ENCODE results near the gene BLVRB. TPM values are rescaled to one million over a fixed set of nuclear protein-coding genes. Genes with fewer than 3 reads are reported as not detected.
A peak's percentile ranks its signal among the peaks of the same experiment; 100 is the strongest.

Gene BLVRB
- total and polyA plus RNA-seq, 9 of the 15 experiments (the other 6 are each of a cell fraction or from before 2014, with no cell fraction given), result 81.1 to 749 (median 331) TPM

DNA sequence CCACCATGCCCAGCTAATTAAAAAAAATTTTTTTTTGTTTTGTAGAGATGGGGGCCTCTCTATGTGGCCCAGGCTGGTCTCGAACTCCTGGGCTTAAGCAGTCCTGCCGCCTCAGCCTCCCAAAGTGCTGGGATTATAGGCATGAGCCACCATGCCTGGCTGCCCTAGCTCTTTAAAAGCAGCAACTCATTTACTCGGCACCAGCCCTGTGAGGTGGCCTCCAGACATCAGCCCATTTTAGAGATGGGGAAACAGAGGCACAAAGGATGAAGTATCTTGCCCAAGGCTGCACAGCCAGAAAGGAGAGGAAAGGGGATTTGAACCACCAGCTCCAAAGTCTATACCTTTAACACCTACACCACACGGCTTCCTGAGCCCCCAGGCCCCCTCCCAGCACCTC, 52.7 kb downstream of the BLVRB start (continued):
- TF ChIP-seq KDM1A (IDR thresholded peaks at IDR 0.05) (peak; percentile 73 to 91), SMARCA5 (IDR thresholded peaks at IDR 0.05) (peak; percentile 39; the same call in 1 of the 2 replicates)
- TF ChIP-seq, protein P1, sequence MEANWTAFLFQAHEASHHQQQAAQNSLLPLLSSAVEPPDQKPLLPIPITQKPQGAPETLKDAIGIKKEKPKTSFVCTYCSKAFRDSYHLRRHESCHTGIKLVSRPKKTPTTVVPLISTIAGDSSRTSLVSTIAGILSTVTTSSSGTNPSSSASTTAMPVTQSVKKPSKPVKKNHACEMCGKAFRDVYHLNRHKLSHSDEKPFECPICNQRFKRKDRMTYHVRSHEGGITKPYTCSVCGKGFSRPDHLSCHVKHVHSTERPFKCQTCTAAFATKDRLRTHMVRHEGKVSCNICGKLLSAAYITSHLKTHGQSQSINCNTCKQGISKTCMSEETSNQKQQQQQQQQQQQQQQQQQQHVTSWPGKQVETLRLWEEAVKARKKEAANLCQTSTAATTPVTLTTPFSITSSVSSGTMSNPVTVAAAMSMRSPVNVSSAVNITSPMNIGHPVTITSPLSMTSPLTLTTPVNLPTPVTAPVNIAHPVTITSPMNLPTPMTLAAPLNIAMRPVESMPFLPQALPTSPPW (CRISPR knock-in tag; IDR thresholded peaks at IDR 0.05), result no peak

DNA sequence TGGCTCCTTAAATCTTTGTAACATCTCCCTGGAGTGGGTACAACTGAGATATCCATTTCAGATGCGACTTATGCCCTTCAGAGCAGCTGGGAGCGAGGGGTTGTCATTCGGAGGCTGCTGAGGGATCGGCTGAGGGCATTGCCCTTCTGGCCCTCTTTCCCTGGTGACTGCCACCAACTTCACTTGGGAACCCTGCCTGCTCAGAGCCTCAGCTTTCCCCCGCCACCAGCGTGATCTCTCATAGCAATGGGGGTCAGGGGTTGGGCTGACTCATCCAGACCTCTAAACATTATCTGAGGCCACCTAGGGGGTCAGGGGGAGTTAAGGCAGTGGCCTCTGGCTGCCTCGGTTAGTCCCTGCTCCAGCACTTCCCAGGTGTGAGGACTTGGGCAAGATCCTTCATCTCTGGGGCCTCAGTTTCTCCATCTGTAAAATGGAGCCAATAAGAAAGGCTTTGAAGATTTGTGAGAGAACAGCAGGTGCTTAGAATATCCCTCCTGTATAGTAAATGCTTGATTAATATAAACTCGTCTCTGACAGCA, 53.5 kb downstream of the BLVRB start:
- H3K79me2 ChIP-seq (ENCODE audit: control insufficient read depth, insufficient read depth, low read length), result no peaks in the 10 kb centered on the region
- no peak overlapping the region for H3K4me2 ChIP-seq (ENCODE audit: insufficient read depth, low read length)
- peak overlapping the region in 1 of 2 experiments; percentile 18; a peak in 1 of 4 replicates for H3K9ac ChIP-seq (ENCODE audit: insufficient read depth in 1 of 2, low read depth in 2 of 2, low read length in 2 of 2)
- no peaks in the 10 kb centered on the region for H4K20me1 ChIP-seq (replicated peaks; ENCODE audit: control insufficient read depth, insufficient read depth, low read length)
- DNase-seq (ENCODE audit: extremely low read depth in 1 of 4, low spot score in 3 of 4) (peak; percentile 52 to 56 (median 56)), ATAC-seq (no peak), FAIRE-seq (no peak)
- H3K27ac ChIP-seq (ENCODE audit: extremely low read depth, low read depth, low read length), result no peak overlapping the region
- H3K27me3 ChIP-seq (ENCODE audit: control insufficient read depth in 2 of 2, insufficient read depth in 2 of 2, low read length in 2 of 2), result no peaks in the 10 kb centered on the region
- H3K4me3 ChIP-seq, result no peak overlapping the region
- 54% methylated on average over 8 of the region's 8 CpGs for WGBS (ENCODE audit: insufficient coverage, low coverage, missing lambda C conversion rate)
- H3K9me1 ChIP-seq (ENCODE audit: control insufficient read depth, insufficient read depth, low read length), result no peaks in the 10 kb centered on the region
- ChIA-PET CTCF (ENCODE audit: low intra/inter-chr PET ratio) (no interaction called here), POLR2A (interaction anchor here (0.5 to 1.8 kb wide), 5 partner anchors 9 to 14 kb away, joined by 3 to 7 read pairs (median 4); partner anchors contain the start of gene SERTAD1)
- in situ Hi-C loops (cut with MboI), result no loop called here
- no peaks in the 10 kb centered on the region for H3K36me3 ChIP-seq (ENCODE audit: control insufficient read depth, insufficient read depth, low read length)
- intact Hi-C loops (cut with micrococcal nuclease), result no loop called here
- H3K4me1 ChIP-seq (replicated peaks in 1 of 2; ENCODE audit: control insufficient read depth in 2 of 2, insufficient read depth in 2 of 2, low read length in 2 of 2), result peaks cover 28 to 59% of the 10 kb centered on the region in 2 experiments; a peak in 4 of 5 replicates
- H3K9me3 ChIP-seq (replicated peaks; ENCODE audit: control insufficient read depth, insufficient read depth, low read depth, low read length), result no peaks in the 10 kb centered on the region
- BruUV-seq (replicated peaks), result no TSS peak
- no peak overlapping the region for H2AFZ ChIP-seq (ENCODE audit: low read depth, low read length)
- peak; percentile 71 for TF ChIP-seq ZBTB7A (IDR thresholded peaks at IDR 0.05; ENCODE audit: borderline replicate concordance, control insufficient read depth, low read depth, low read length)
- no peak for TF ChIP-seq TGIF2 (CRISPR knock-in tag; IDR thresholded peaks at IDR 0.05)
- peak in 1 of 2 experiments; percentile 81; a peak in 2 of 4 replicates for TF ChIP-seq RCOR1 (IDR thresholded peaks at IDR 0.05; ENCODE audit: borderline replicate concordance in 1 of 2, low read depth in 2 of 2, low read length in 2 of 2)
- TF ChIP-seq ADNP (tag; IDR thresholded peaks at IDR 0.05), result peak; percentile 63; the same call in 1 of the 2 replicates
- peak; percentile 84 for TF ChIP-seq RBM25 (IDR thresholded peaks at IDR 0.05; ENCODE audit: low read depth, low read length, severe bottlenecking)
- peak; percentile 76 for TF ChIP-seq HDAC2 (IDR thresholded peaks at IDR 0.05)
- TF ChIP-seq TEAD2 (tag; IDR thresholded peaks at IDR 0.05), result no peak
- 0 out of 2 replicates have a peak, but pooled peaks have one; percentile 22 for TF ChIP-seq LEF1 (IDR thresholded peaks at IDR 0.05)
- no peak for TF ChIP-seq ZNF561 (CRISPR knock-in tag; conservative IDR thresholded peaks at IDR 0.05)
- 0 out of 2 replicates have a peak, but pooled peaks have one; percentile 10 for TF ChIP-seq JUND (IDR thresholded peaks at IDR 0.05; ENCODE audit: borderline replicate concordance, low read depth, low read length)
- TF ChIP-seq JUND (tag; IDR thresholded peaks at IDR 0.05; ENCODE audit: borderline replicate concordance, low read depth, low read length), result no peak
- TF ChIP-seq CHD4 (IDR thresholded peaks at IDR 0.05; ENCODE audit: insufficient read depth, insufficient replicate concordance, low read depth, low read length, poor library complexity, severe bottlenecking), result peak; percentile 80
- TF ChIP-seq DPF2 (IDR thresholded peaks at IDR 0.05), result peak; percentile 40; the same call in 1 of the 2 replicates
- TF ChIP-seq ARID1B (IDR thresholded peaks at IDR 0.05), result 0 out of 2 replicates have a peak, but pooled peaks have one; percentile 22
- TF ChIP-seq, protein P2, sequence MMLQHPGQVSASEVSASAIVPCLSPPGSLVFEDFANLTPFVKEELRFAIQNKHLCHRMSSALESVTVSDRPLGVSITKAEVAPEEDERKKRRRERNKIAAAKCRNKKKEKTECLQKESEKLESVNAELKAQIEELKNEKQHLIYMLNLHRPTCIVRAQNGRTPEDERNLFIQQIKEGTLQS (IDR thresholded peaks at IDR 0.05), result peak; percentile 52
- TF ChIP-seq, protein P2 (CRISPR knock-in tag; conservative IDR thresholded peaks at IDR 0.05), result no peak
- TF ChIP-seq BCOR (IDR thresholded peaks at IDR 0.05), result peak; percentile 95
- peak; percentile 70; the same call in 1 of the 2 replicates for TF ChIP-seq PTBP1 (IDR thresholded peaks at IDR 0.05; ENCODE audit: low read depth, low read length)
- peak; percentile 77 to 88 for TF ChIP-seq KDM1A (IDR thresholded peaks at IDR 0.05)

All from K562 (cell line).